Activated CD4-positive, alpha-beta T cell treated with anti-CD3 and anti-CD28 coated beads, Interleukin-2, amount 10 ng/mL, durations not matched to agents 7 days and 5 days (primary cell): ENCODE data around the gene ARSB. TPM values are rescaled to one million over a fixed set of nuclear protein-coding genes. Genes with fewer than 3 reads are reported as not detected.
"Not testable (repeated sequence)": the region's sequence is repeated elsewhere in the genome, so short reads cannot be mapped to it uniquely, and the experiment has no call there.

Source experiments
- CTCF ChIA-PET: fragments of 350-600 bp; sonication (Branson Sonifier 250); formaldehyde crosslinking; loops from one replicate; lab custom pipeline; 2021; ENCODE audit warnings: antibody characterized with exemption; lab: Charles Lee
- POLR2A ChIA-PET: fragments of 350-600 bp; sonication (Branson Sonifier 250); formaldehyde crosslinking; loops from one replicate; lab custom pipeline; 2021; ENCODE audit warnings: antibody characterized with exemption; lab: Charles Lee
- DNase-seq: peaks from one replicate; pipeline ENCODE4 v3.0.0-alpha.2; 2020
- H3K27ac Mint-ChIP-seq: one replicate; pipeline ENCODE4 v1.8.0; 2021; ENCODE audit warnings: mild to moderate bottlenecking, moderate library complexity, mixed read lengths
- H3K27me3 Mint-ChIP-seq: one replicate; pipeline ENCODE4 v1.8.0; 2021; ENCODE audit warnings: mixed read lengths
- H3K36me3 Mint-ChIP-seq: one replicate; pipeline ENCODE4 v1.8.0; 2021; ENCODE audit warnings: low read depth, mixed read lengths
- H3K4me1 Mint-ChIP-seq: one replicate; pipeline ENCODE4 v1.8.0; 2021; ENCODE audit warnings: mixed read lengths
- H3K4me3 Mint-ChIP-seq: one replicate; pipeline ENCODE4 v1.8.0; 2021; ENCODE audit warnings: mild to moderate bottlenecking, moderate library complexity, mixed read lengths
- H3K9me3 Mint-ChIP-seq: one replicate; pipeline ENCODE4 v1.8.0; 2021; ENCODE audit warnings: mixed read lengths
- total RNA-seq, 2 experiments: library from RNA; stranded (reverse); gene quantifications; one replicate each; pipeline ENCODE4 v1.2.3, GENCODE V29; 2021

Gene ARSB
- total RNA-seq, 2 experiments from 2014 or later: 10.4 to 11.5 TPM

DNA sequence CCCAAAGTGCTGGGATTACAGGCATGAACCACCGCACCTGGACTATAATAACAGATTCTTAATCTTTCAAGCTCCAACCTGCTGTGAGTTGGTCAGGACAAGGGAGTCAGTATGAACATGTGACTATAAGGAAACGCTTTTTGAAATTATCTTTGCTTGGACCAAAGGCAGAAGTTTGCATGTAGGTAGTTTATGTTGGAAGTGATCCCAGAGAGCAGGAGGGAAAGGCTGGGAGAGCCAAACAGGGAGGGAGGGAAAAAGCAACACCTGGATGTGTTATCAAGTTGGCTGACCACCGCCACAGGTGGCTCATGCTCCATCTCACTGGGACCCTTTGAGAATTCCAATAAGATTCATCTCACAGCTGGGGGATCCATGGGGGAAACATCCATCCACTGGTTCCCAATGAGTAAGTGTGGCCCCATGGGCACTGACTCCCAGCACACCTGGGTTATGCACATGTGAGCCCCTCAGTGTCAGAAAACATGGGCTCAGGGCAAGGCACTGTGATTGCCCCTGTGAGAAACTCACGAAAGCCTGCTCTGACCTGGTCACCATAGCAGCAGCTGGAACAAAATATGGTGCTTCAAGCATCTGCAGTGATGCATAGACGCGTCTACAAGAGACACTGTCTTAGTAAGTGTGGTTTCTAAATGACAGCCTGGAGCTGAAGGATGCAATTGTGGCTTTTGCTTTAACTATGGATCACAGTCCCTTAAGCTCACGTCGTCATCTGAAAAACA, 62.1 kb downstream of the ARSB start:
- Mint-ChIP-seq H3K9me3 (no peaks in the 10 kb centered on the region), H3K4me1 (no peaks in the 10 kb centered on the region), H3K27me3 (no peaks in the 10 kb centered on the region), H3K36me3 (no peaks in the 10 kb centered on the region), H3K27ac (no peak overlapping the region), H3K4me3 (no peak overlapping the region)
- no peak for DNase-seq
- ChIA-PET CTCF (interaction anchor here (0.7 kb wide), 1 partner anchor 12 kb away, joined by 3 read pairs; no protein-coding TSS in a partner anchor), POLR2A (no interaction called here)

DNA sequence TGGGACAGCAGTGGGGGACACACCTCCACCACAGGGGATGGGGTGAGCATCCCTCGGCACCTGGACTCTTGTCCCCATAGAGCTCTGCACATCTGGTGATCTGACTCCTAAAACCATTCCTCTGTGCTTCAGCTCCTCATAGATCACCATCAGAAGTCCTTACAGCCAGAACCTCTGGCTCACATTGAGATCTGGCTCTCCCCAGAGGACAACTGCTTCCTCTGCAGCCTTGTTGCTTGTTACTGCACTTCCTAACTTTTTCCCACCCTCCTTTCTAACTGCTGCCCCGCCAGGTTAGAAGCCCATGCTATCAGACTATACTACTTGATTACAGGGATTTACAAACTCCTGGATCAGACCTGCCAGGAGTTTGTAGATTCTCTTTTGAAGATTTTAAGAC, 64.5 kb downstream of the ARSB start:
- ChIA-PET POLR2A (no interaction called here), CTCF (no interaction called here)
- H3K4me1 Mint-ChIP-seq: no peaks in the 10 kb centered on the region

DNA sequence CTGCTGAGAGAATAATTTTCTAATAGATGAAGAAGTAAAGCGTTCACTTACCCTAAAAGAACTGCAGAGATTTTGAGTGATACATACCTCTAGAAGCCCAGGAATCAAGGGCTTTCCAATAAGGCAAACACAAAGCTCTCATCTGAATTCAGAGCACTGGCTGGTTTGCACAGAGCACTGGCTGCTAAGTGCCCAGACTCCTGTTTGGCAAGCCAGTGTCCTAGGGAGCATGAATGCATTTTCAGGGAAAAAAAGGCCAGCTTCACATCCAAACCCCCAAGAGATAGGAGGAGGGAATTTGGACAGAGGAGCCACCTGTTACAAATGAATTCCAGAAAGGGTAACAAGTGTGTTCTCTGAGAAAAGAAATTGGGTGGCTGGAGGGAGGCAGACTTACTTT, 65.3 kb downstream of the ARSB start:
- no peak overlapping the region for H3K27ac Mint-ChIP-seq
- no peaks in the 10 kb centered on the region for H3K9me3 Mint-ChIP-seq
- peaks cover 2% of the 10 kb centered on the region for H3K36me3 Mint-ChIP-seq
- no peaks in the 10 kb centered on the region for H3K27me3 Mint-ChIP-seq
- no peaks in the 10 kb centered on the region for H3K4me1 Mint-ChIP-seq
- no peak for DNase-seq
- no peak overlapping the region for H3K4me3 Mint-ChIP-seq
- CTCF ChIA-PET: interaction anchor here (1.5 kb wide), 1 partner anchor 12 kb away, joined by 4 read pairs; no protein-coding TSS in a partner anchor
- POLR2A ChIA-PET: no interaction called here

More for the DNA sequence above, 64.5 kb downstream of the ARSB start:
- Mint-ChIP-seq H3K4me3 (no peak overlapping the region), H3K27me3 (no peaks in the 10 kb centered on the region), H3K9me3 (no peaks in the 10 kb centered on the region), H3K27ac (no peak overlapping the region), H3K36me3 (no peaks in the 10 kb centered on the region)
- DNase-seq: no peak

DNA sequence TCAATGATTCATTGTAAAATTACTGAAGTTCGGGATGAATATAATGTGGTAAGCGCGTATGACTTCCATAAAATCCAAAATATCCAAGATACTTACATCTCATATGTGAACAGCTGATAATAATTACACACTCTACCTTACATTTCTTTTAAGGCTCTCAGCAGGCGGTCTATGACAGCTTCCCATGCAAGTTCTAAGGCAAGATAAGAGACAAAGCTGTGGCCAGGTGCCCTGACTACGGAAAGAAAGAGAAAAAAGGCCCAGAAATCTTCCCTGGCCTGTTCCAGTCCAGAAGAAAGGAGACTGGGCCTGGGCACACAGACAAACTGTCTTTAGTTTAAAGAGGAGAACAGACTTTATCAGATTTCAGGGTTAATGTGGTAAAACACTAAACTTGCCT, 69.1 kb downstream of the ARSB start:
- Mint-ChIP-seq H3K36me3 (peaks cover 3% of the 10 kb centered on the region), H3K4me1 (peaks cover 3% of the 10 kb centered on the region), H3K27ac (no peak overlapping the region), H3K9me3 (no peaks in the 10 kb centered on the region), H3K4me3 (no peak overlapping the region), H3K27me3 (no peaks in the 10 kb centered on the region)
- no peak for DNase-seq
- ChIA-PET CTCF (no interaction called here), POLR2A (no interaction called here)

DNA sequence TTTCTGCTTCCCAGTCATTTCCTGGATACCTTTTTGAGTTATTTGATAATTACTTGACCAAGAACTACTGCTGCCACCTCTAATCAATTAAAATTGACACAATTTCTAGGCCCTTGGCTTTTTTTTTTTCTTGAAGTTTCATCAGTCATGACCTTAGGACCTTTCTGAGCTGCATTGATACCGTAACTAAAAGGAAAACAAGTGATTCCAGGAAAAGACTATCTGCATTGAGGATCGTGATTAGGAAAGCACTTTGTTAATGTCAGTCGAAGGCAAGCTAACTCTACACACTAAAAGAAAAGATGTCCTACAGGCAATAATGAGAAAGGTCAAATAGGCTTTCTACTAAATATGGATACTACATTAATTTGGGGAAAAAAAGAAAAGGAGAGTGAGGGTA, 69.9 kb downstream of the ARSB start:
- peaks cover 3% of the 10 kb centered on the region for H3K36me3 Mint-ChIP-seq
- H3K4me3 Mint-ChIP-seq: no peak overlapping the region
- H3K27ac Mint-ChIP-seq: no peak overlapping the region
- DNase-seq: no peak
- no peaks in the 10 kb centered on the region for H3K27me3 Mint-ChIP-seq
- ChIA-PET CTCF (no interaction called here), POLR2A (no interaction called here)
- H3K4me1 Mint-ChIP-seq: peaks cover 3% of the 10 kb centered on the region
- H3K9me3 Mint-ChIP-seq: no peaks in the 10 kb centered on the region

DNA sequence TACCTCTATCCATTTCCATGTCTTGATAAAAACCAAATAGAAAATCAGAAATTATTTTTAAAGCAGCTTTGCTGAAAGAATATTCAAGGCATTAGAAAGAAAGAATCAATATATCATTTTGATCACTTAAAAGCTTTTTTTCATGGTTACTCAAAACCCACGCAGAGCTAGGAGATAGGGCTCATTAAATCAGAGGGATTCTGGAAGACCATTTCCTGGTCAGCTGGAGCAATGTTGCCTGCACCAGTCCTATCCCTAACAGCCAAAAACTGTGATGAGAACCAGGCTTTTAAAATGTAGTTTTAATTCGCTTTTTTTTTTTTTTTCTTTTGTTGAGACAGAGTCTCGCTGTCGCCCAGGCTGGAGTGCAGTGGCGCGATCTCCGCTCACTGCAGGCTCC, 72.3 kb downstream of the ARSB start:
- Mint-ChIP-seq H3K4me1 (peaks cover 4% of the 10 kb centered on the region), H3K36me3 (peaks cover 8% of the 10 kb centered on the region), H3K4me3 (no peak overlapping the region), H3K27me3 (no peaks in the 10 kb centered on the region), H3K9me3 (no peaks in the 10 kb centered on the region), H3K27ac (no peak overlapping the region)
- ChIA-PET CTCF (no interaction called here), POLR2A (no interaction called here)
- no peak for DNase-seq

DNA sequence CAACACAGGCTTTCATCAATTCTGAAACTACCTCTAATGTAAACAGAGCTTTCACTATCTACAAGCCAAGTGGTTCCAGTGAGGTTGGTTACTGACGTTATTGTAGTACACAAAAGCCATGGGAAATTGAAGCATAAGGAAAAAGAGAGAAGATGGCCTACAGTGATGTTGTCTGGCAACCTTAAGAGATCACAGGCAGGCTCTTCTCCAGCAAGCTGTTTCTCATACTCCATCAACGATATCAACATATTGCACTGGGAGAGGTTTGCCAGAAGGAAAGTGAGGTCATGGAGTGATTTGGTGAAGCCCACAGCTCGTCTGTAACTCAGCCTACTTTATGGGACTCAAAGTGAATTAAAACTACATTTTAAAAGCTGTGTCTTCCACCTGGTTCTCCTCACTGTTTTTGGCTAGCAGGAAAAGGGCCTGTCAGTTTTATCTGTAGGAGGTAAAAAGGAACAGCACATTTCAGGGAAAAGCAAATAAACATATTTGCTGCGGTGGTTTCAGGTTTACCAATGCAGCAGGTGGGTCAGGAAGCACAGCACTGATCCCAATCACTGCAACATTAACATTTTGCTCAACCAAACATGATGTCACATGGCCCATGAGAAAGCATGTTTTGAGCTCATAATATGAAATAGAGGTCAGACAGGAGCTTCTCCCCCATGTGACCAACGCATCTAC, 72.9 kb downstream of the ARSB start:
- Mint-ChIP-seq H3K4me3 (no peak overlapping the region), H3K36me3 (peaks cover 8% of the 10 kb centered on the region), H3K4me1 (peaks cover 4% of the 10 kb centered on the region), H3K27me3 (no peaks in the 10 kb centered on the region), H3K27ac (no peak overlapping the region), H3K9me3 (no peaks in the 10 kb centered on the region)
- POLR2A ChIA-PET: no interaction called here
- CTCF ChIA-PET: no interaction called here
- DNase-seq: no peak

DNA sequence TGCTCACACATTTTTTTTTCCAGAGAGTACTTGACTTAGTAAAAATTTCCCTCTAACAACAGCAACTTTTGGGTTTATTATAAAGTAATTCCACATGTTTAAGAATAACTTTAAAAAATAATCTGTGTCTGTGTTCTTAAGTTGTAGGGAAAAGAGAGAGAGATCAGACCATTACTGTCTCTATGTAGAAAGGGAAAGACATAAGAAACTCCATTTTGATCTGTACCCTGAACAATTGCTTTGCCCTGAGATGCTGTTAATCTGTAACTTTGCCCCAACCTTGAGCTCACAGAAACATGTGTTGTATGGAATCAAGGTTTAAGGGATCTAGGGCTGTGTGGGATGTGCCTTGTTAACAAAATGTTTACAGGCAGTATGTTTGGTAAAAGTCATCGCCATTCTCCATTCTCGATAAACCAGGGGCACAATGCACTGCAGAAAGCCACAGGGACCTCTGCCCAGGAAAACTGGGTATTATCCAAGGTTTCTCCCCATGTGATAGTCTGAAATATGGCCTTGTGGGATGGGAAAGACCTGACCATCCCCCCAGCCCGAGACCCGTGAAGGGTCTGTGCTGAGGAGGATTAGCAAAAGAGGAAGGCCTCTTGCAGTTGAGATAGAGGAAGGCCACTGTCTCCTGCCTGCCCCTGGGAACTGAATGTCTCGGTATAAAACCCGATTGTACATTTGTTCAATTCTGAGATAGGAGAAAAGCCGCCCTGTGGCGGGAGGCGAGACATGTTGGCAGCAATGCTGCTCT, 75.7 kb downstream of the ARSB start:
- H3K36me3 Mint-ChIP-seq, POLR2A ChIA-PET, H3K27ac Mint-ChIP-seq, H3K27me3 Mint-ChIP-seq, DNase-seq, CTCF ChIA-PET, H3K4me1 Mint-ChIP-seq, H3K9me3 Mint-ChIP-seq, H3K4me3 Mint-ChIP-seq: not testable (repeated sequence)

DNA sequence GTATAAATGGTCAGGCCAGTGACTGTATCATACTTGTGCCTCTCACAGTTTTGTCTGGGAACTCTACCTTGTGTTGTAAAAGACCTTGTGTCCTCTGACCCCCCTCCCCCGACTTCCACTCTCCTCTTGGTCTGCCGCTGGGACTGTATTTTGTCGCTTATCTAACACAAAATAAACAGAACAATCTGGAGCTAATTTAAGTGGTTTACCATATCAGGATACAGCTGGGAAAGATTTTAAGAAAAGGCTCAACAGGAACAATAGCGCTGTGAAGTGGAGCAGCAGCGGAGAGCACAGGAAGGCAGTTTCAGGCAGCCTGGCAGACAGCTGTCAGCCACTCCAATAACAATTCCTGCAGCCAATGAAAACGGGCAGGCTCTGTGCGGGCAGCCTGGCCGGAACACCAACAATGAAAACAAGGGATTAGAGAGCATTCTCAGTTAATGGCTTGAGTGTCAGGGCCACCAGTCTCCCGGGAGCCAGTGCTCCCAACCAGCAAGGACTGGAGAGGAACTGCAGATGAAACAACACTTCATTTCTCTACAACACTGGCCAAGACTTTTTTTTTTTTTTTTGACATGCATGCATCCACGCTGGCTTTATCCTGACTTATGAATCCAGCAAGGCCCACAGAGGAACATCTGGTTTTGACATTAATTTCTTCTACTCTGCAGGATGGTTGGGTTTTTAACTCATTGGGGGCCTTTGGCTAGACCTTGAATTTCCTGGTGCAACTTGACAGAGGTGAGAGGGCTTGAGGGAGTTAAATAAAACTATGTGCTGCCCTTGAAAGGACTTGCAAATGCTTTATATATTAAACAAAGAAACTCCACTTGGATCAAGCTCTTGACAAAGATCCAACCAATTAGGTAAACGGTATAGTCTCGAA, 76.7 kb downstream of the ARSB start:
- no peak for DNase-seq
- ChIA-PET CTCF (interaction anchor here (1.3 to 1.4 kb wide), 2 partner anchors 9 to 11 kb away, joined by 3 to 4 read pairs; no protein-coding TSS in a partner anchor), POLR2A (interaction anchor here (0.6 kb wide), 1 partner anchor 156 kb away, joined by 7 read pairs; no protein-coding TSS in a partner anchor)
- peaks cover 6% of the 10 kb centered on the region for H3K36me3 Mint-ChIP-seq
- no peak overlapping the region for H3K4me3 Mint-ChIP-seq
- no peaks in the 10 kb centered on the region for H3K9me3 Mint-ChIP-seq
- H3K4me1 Mint-ChIP-seq: peaks cover 4% of the 10 kb centered on the region
- no peaks in the 10 kb centered on the region for H3K27me3 Mint-ChIP-seq
- H3K27ac Mint-ChIP-seq: no peak overlapping the region

DNA sequence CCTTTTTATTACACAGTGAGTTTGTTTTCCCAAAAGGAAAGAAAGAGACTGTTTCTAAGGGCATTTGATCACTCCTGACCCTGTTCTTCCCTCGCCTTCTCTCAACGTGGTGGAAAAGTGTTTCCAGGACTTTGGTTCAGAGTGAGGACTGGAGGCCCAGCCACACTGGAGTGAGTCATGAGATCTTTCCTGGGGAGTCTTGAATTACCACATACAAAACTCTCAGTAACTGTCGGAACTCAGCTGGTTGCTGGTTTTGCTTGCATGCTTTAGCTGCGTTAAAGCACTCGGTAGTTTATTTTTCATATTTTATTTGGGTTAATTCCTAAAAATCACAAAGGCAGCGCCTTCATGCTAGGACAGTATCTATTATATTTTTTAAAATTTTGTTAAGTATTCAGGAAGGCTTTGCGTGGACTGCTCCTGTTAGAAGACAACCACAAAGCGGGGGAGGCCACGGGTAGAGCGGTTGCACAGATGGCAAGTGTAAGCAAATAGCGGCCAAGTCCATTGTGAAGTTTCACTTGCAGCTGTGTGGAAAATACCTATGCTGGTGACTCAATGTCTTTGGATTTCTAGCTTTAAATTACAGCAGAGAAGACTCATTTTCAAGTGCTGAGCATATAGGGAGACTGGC, 77.7 kb downstream of the ARSB start:
- ChIA-PET CTCF (interaction anchor here (1.3 to 1.4 kb wide), 2 partner anchors 10 to 12 kb away, joined by 3 to 4 read pairs; no protein-coding TSS in a partner anchor), POLR2A (interaction anchor here (0.6 kb wide), 1 partner anchor 157 kb away, joined by 7 read pairs; no protein-coding TSS in a partner anchor)
- H3K9me3 Mint-ChIP-seq: no peaks in the 10 kb centered on the region

DNA sequence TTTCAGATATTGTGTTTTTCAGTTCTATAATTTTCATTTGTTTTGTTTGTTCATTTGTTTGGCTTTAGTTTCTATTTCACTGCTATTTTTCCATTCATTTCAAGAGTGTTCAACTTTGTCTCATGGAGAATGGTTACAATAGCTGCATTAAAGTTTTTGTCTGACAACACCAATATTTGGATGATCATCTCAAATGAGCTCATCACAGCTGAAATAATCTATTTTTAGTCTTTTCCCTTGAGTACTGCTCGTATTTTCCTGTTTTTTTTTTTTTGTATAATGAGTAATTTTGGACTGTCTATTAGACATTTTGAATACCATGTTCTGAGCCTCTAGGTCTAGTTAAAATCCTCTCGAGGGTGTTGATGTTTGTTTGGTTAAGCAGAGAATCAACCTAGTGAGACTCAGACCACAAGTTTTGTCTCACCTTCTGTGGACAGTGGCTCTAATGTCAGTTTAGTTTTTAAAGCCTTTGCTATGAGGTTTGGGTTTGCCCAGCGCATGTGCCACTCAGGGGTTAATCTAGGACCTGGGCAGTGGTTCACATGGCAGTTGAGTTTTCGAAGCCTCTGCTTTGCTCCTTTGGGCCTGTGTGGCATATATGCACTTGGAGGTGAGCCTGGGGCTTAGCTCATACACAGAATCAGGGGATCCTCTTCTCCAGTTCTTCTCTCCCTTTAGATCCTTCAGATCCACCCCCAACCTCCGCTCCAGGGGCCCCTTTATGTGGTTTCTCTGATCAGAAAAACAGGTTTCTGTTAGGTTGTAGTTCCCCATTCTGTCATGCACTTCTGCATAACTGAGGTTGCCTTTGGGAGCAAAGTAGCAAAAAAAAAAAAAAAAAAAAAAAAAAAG, 79.8 kb downstream of the ARSB start:
- Mint-ChIP-seq H3K27me3 (no peaks in the 10 kb centered on the region), H3K4me1 (peaks cover 1% of the 10 kb centered on the region), H3K36me3 (peaks cover 8% of the 10 kb centered on the region), H3K4me3 (no peak overlapping the region), H3K27ac (no peak overlapping the region), H3K9me3 (no peaks in the 10 kb centered on the region)
- ChIA-PET POLR2A (no interaction called here), CTCF (interaction anchor here (0.6 kb wide), 1 partner anchor 11 kb away, joined by 3 read pairs; no protein-coding TSS in a partner anchor)
- no peak for DNase-seq

More for the DNA sequence above, 77.7 kb downstream of the ARSB start:
- DNase-seq: no peak
- peaks cover 6% of the 10 kb centered on the region for H3K36me3 Mint-ChIP-seq
- H3K4me3 Mint-ChIP-seq: no peak overlapping the region
- no peaks in the 10 kb centered on the region for H3K27me3 Mint-ChIP-seq
- peaks cover 4% of the 10 kb centered on the region for H3K4me1 Mint-ChIP-seq
- no peak overlapping the region for H3K27ac Mint-ChIP-seq
